Stomach (tissue), 4 donors: ENCODE results near the gene MICAL2.

Experiments used
- CTCF ChIP-seq, 7 experiments: fragments of 450-650 bp in 4 of 7; fragments of 200-600 bp in 3 of 7; sonication (generic) in 3 of 7; IDR thresholded peaks; one replicate each; pipeline ENCODE4 v1.5.1; 2016 to 2019; ENCODE audit warnings: antibody characterized with exemption in 7 of 7, control low read depth in 2 of 7, mild to moderate bottlenecking in 1 of 7
- EP300 ChIP-seq: sonication (generic); formaldehyde crosslinking; IDR thresholded peaks from one replicate; pipeline ENCODE4 v1.6.1; 2017; ENCODE audit warnings: antibody characterized with exemption
- POLR2A ChIP-seq, 4 donors: fragments of 450-650 bp; IDR thresholded peaks; one replicate each; pipeline ENCODE4 v1.6.1; 2016; ENCODE audit warnings: antibody characterized with exemption in 4 of 4, control low read depth in 2 of 4, mild to moderate bottlenecking in 1 of 4, moderate library complexity in 1 of 4
- POLR2AphosphoS5 ChIP-seq, 3 donors: sonication (generic); formaldehyde crosslinking; IDR thresholded peaks; one replicate each; pipeline ENCODE4 v1.6.1; 2016; ENCODE audit warnings: antibody characterized with exemption in 3 of 3

- TF ChIP-seq CTCF (IDR thresholded peaks at IDR 0.05): no peak
- TF ChIP-seq POLR2AphosphoS5 (IDR thresholded peaks at IDR 0.05): no peak
- TF ChIP-seq POLR2A (IDR thresholded peaks at IDR 0.05): no peak
- TF ChIP-seq EP300: no peak
These were observed 89.0 kb downstream of the MICAL2 start for GRCh38 chr11:12199231-12199948.
